ENCODE data around the gene SRP72. TPM values are rescaled to one million over a fixed set of nuclear protein-coding genes. Genes with fewer than 3 reads are reported as not detected.

Gene SRP72
- total and polyA plus RNA-seq, 4 donors: 32.1 to 69.7 (median 40.7) TPM

DNA sequence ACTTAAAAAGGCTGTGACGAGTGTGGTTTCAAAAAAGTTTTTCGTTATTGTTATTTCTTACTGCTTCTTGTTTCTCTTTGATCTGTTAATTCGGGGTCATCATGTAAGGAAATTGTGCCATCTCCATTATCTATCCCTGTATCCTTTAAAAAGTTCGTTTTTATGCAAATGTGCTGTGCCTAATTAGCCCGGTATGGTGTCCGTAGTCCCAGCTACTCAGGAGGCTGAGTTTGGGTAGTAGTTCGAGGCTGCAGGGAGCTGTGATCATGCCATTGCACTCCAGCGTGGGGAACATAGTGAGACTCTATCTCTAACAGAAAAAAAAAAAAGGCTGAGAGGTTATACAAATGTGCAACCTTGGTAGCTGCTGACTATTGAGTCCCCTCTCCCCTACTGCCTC is 83.2 kb downstream of the SRP72 start:
- H3K9ac ChIP-seq (ENCODE audit: low read depth in 1 of 2, low read length in 2 of 2): no peak overlapping the region
- 68% methylated on average over 8 of the region's 8 CpGs for WGBS
- TF ChIP-seq RAD21 (IDR thresholded peaks at IDR 0.05): no peak
- TF ChIP-seq, protein P1, sequence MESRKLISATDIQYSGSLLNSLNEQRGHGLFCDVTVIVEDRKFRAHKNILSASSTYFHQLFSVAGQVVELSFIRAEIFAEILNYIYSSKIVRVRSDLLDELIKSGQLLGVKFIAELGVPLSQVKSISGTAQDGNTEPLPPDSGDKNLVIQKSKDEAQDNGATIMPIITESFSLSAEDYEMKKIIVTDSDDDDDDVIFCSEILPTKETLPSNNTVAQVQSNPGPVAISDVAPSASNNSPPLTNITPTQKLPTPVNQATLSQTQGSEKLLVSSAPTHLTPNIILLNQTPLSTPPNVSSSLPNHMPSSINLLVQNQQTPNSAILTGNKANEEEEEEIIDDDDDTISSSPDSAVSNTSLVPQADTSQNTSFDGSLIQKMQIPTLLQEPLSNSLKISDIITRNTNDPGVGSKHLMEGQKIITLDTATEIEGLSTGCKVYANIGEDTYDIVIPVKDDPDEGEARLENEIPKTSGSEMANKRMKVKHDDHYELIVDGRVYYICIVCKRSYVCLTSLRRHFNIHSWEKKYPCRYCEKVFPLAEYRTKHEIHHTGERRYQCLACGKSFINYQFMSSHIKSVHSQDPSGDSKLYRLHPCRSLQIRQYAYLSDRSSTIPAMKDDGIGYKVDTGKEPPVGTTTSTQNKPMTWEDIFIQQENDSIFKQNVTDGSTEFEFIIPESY (IDR thresholded peaks at IDR 0.05): no peak
- TF ChIP-seq JUND (IDR thresholded peaks at IDR 0.05): no peak
- TF ChIP-seq TAF1 (conservative IDR thresholded peaks at IDR 0.05): no peak
- TF ChIP-seq FOXA2 (IDR thresholded peaks at IDR 0.05): no peak
- no peak for TF ChIP-seq FOXA1 (IDR thresholded peaks at IDR 0.05)
- TF ChIP-seq, protein P2, sequence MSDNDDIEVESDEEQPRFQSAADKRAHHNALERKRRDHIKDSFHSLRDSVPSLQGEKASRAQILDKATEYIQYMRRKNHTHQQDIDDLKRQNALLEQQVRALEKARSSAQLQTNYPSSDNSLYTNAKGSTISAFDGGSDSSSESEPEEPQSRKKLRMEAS (IDR thresholded peaks at IDR 0.05): no peak
- TF ChIP-seq, protein P3, sequence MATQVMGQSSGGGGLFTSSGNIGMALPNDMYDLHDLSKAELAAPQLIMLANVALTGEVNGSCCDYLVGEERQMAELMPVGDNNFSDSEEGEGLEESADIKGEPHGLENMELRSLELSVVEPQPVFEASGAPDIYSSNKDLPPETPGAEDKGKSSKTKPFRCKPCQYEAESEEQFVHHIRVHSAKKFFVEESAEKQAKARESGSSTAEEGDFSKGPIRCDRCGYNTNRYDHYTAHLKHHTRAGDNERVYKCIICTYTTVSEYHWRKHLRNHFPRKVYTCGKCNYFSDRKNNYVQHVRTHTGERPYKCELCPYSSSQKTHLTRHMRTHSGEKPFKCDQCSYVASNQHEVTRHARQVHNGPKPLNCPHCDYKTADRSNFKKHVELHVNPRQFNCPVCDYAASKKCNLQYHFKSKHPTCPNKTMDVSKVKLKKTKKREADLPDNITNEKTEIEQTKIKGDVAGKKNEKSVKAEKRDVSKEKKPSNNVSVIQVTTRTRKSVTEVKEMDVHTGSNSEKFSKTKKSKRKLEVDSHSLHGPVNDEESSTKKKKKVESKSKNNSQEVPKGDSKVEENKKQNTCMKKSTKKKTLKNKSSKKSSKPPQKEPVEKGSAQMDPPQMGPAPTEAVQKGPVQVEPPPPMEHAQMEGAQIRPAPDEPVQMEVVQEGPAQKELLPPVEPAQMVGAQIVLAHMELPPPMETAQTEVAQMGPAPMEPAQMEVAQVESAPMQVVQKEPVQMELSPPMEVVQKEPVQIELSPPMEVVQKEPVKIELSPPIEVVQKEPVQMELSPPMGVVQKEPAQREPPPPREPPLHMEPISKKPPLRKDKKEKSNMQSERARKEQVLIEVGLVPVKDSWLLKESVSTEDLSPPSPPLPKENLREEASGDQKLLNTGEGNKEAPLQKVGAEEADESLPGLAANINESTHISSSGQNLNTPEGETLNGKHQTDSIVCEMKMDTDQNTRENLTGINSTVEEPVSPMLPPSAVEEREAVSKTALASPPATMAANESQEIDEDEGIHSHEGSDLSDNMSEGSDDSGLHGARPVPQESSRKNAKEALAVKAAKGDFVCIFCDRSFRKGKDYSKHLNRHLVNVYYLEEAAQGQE (IDR thresholded peaks at IDR 0.05): no peak
- no peak for TF ChIP-seq EGR1 (IDR thresholded peaks at IDR 0.05; ENCODE audit: low read depth in 2 of 2)
- TF ChIP-seq GABPA (IDR thresholded peaks at IDR 0.05 in 1 of 2, conservative IDR thresholded peaks at IDR 0.05 in 1 of 2): no peak
- TF ChIP-seq, protein P4, sequence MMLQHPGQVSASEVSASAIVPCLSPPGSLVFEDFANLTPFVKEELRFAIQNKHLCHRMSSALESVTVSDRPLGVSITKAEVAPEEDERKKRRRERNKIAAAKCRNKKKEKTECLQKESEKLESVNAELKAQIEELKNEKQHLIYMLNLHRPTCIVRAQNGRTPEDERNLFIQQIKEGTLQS (IDR thresholded peaks at IDR 0.05): no peak
- no peak for TF ChIP-seq NR2F2 (IDR thresholded peaks at IDR 0.05)
- no peak for TF ChIP-seq RXRA (IDR thresholded peaks at IDR 0.05)
- no peak for TF ChIP-seq HNF4G (IDR thresholded peaks at IDR 0.05)
- no peak for TF ChIP-seq SP1 (IDR thresholded peaks at IDR 0.05)
- no peaks in the 10 kb centered on the region for H3K36me3 ChIP-seq (ENCODE audit: control insufficient read depth in 4 of 4, insufficient read depth in 3 of 4, low read depth in 1 of 4, low read length in 3 of 4)
- no peaks in the 10 kb centered on the region for H3K9me3 ChIP-seq (ENCODE audit: control insufficient read depth in 4 of 4, low read length in 3 of 4)
- H3K4me3 ChIP-seq (ENCODE audit: low read depth in 1 of 3, low read length in 3 of 3): no peak overlapping the region
- no peak for DNase-seq (ENCODE audit: low spot score)
- H3K27me3 ChIP-seq (ENCODE audit: control insufficient read depth in 4 of 4, insufficient read depth in 4 of 4, low read length in 3 of 4): peaks cover 0 to 4% (median 0%) of the 10 kb centered on the region in 4 donors
- H3K27ac ChIP-seq (ENCODE audit: low read depth in 1 of 2, low read length in 2 of 2): no peak overlapping the region
- H3K4me1 ChIP-seq (ENCODE audit: control insufficient read depth in 4 of 4, insufficient read depth in 4 of 4, low read length in 3 of 4): no peaks in the 10 kb centered on the region

DNA sequence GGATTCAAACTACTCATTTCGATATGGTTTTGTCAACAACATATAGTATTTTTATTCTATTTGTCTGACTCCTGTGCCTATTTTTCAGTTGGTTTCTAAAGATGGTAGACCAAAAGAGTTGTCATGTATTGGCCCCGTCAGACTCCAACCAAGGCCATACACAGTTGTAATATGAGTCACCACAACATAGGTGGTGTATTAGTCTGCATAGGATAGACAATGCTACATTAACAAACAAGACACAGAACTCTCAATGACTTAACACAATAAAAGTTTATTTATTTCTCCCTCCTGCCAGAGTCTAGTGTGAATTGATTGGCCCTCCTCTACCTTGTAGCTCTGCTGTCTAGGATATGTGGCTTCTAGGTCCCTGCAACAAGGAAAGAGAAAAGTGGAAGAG is 84.1 kb downstream of the SRP72 start:
- TF ChIP-seq FOXA1 (IDR thresholded peaks at IDR 0.05) (no peak), FOXA2 (IDR thresholded peaks at IDR 0.05) (no peak), SP1 (IDR thresholded peaks at IDR 0.05) (no peak), EGR1 (IDR thresholded peaks at IDR 0.05; ENCODE audit: low read depth in 2 of 2) (no peak), YY1 (IDR thresholded peaks at IDR 0.05) (no peak), HNF4G (IDR thresholded peaks at IDR 0.05) (no peak), JUND (IDR thresholded peaks at IDR 0.05) (no peak), RAD21 (IDR thresholded peaks at IDR 0.05) (no peak), HNF4A (conservative IDR thresholded peaks at IDR 0.05) (no peak), GABPA (IDR thresholded peaks at IDR 0.05 in 1 of 2, conservative IDR thresholded peaks at IDR 0.05 in 1 of 2) (no peak), RXRA (IDR thresholded peaks at IDR 0.05) (no peak), TAF1 (conservative IDR thresholded peaks at IDR 0.05) (no peak)
- TF ChIP-seq, protein P1 (IDR thresholded peaks at IDR 0.05): no peak
- TF ChIP-seq, protein P2 (IDR thresholded peaks at IDR 0.05): no peak
- TF ChIP-seq, protein P5, sequence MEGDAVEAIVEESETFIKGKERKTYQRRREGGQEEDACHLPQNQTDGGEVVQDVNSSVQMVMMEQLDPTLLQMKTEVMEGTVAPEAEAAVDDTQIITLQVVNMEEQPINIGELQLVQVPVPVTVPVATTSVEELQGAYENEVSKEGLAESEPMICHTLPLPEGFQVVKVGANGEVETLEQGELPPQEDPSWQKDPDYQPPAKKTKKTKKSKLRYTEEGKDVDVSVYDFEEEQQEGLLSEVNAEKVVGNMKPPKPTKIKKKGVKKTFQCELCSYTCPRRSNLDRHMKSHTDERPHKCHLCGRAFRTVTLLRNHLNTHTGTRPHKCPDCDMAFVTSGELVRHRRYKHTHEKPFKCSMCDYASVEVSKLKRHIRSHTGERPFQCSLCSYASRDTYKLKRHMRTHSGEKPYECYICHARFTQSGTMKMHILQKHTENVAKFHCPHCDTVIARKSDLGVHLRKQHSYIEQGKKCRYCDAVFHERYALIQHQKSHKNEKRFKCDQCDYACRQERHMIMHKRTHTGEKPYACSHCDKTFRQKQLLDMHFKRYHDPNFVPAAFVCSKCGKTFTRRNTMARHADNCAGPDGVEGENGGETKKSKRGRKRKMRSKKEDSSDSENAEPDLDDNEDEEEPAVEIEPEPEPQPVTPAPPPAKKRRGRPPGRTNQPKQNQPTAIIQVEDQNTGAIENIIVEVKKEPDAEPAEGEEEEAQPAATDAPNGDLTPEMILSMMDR (IDR thresholded peaks at IDR 0.05; ENCODE audit: low read depth, low read length, missing input control): no peak
- Histone ChIP-seq H3K27ac (ENCODE audit: low read depth in 1 of 2, low read length in 2 of 2) (no peak overlapping the region), H3K4me3 (ENCODE audit: low read depth in 1 of 3, low read length in 3 of 3) (no peak overlapping the region), H3K27me3 (ENCODE audit: control insufficient read depth in 4 of 4, insufficient read depth in 4 of 4, low read length in 3 of 4) (peaks cover 0 to 4% (median 0%) of the 10 kb centered on the region in 4 donors), H3K9ac (ENCODE audit: low read depth in 1 of 2, low read length in 2 of 2) (no peak overlapping the region), H3K9me3 (ENCODE audit: control insufficient read depth in 4 of 4, low read length in 3 of 4) (no peaks in the 10 kb centered on the region), H3K36me3 (ENCODE audit: control insufficient read depth in 4 of 4, insufficient read depth in 3 of 4, low read depth in 1 of 4, low read length in 3 of 4) (no peaks in the 10 kb centered on the region), H3K4me1 (ENCODE audit: control insufficient read depth in 4 of 4, insufficient read depth in 4 of 4, low read length in 3 of 4) (no peaks in the 10 kb centered on the region)
- 87% methylated on average over 2 of the region's 2 CpGs for WGBS
- no peak for DNase-seq (ENCODE audit: low spot score)
